ENCODE measurements around the gene ACAP2. TPM values are rescaled to one million over a fixed set of nuclear protein-coding genes. Genes with fewer than 3 reads are reported as not detected.
"Not testable (repeated sequence)": the region's sequence is repeated elsewhere in the genome, so short reads cannot be mapped to it uniquely, and the experiment has no call there.

ACAP2 gene
- polyA plus RNA-seq, 1 experiment = 50.2 TPM

DNA sequence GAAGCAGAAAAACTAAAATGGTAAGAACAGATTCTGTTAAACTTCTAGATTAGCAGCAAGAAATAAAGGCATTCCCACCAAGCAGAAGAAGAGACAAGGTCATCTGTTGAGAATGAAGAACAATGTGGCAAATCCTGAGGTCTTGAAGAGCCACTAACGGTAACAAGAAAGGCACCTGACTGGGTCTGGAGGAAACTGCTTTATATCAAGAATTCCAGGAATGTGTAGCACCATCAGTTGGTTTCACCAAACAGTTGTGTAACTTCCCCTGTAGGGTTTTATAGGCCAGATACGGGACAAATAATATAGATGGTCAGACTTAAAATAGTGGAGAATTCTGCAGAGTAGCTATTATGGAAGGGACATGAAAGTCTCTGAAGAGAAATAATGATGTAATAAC, 57.3 kb downstream of the ACAP2 start:
- Histone ChIP-seq H3K9me3 (ENCODE audit: control insufficient read depth, insufficient read depth, low read length) (no peaks in the 10 kb centered on the region), H3K4me3 (ENCODE audit: low read depth, low read length) (no peak overlapping the region), H3K27ac (ENCODE audit: low read depth, low read length) (no peak overlapping the region), H3K27me3 (ENCODE audit: control insufficient read depth, insufficient read depth, low read length) (no peaks in the 10 kb centered on the region)
- POLR2A ChIA-PET = no interaction called here
- CTCF ChIA-PET = interaction anchor here (0.8 kb wide), 1 partner anchor 10 kb away, joined by 4 read pairs; no protein-coding TSS in a partner anchor
- DNase-seq (ENCODE audit: low read depth, low spot score) = no peak
- TF ChIP-seq, protein P1, sequence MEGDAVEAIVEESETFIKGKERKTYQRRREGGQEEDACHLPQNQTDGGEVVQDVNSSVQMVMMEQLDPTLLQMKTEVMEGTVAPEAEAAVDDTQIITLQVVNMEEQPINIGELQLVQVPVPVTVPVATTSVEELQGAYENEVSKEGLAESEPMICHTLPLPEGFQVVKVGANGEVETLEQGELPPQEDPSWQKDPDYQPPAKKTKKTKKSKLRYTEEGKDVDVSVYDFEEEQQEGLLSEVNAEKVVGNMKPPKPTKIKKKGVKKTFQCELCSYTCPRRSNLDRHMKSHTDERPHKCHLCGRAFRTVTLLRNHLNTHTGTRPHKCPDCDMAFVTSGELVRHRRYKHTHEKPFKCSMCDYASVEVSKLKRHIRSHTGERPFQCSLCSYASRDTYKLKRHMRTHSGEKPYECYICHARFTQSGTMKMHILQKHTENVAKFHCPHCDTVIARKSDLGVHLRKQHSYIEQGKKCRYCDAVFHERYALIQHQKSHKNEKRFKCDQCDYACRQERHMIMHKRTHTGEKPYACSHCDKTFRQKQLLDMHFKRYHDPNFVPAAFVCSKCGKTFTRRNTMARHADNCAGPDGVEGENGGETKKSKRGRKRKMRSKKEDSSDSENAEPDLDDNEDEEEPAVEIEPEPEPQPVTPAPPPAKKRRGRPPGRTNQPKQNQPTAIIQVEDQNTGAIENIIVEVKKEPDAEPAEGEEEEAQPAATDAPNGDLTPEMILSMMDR (IDR thresholded peaks at IDR 0.05; ENCODE audit: low read depth, low read length) = no peak

DNA sequence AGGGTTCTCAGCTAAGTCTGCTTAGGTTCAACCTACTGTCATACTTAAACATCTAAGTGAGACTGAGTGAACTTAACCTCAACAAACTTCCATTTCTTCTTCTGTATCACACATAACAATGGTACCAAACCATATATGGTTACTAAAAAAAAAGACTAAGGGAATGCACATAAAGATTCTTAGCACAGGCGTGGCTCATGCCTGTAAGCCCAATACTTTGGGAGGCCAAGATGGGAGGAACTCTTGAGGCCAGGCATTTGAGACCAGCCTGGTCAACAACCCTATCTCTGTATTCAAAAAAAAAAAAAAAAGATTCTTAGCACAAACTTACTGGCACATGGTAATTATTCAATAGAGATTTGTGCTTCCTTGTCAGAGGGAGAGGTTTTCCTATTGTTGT, 57.9 kb downstream of the ACAP2 start:
- Histone ChIP-seq H3K27ac (ENCODE audit: low read depth, low read length) (no peak overlapping the region), H3K27me3 (ENCODE audit: control insufficient read depth, insufficient read depth, low read length) (no peaks in the 10 kb centered on the region), H3K4me3 (ENCODE audit: low read depth, low read length) (no peak overlapping the region), H3K9me3 (ENCODE audit: control insufficient read depth, insufficient read depth, low read length) (no peaks in the 10 kb centered on the region)
- TF ChIP-seq, protein P1 (IDR thresholded peaks at IDR 0.05; ENCODE audit: low read depth, low read length) = no peak
- no peak for DNase-seq (ENCODE audit: low read depth, low spot score)
- POLR2A ChIA-PET = no interaction called here
- CTCF ChIA-PET = no interaction called here

DNA sequence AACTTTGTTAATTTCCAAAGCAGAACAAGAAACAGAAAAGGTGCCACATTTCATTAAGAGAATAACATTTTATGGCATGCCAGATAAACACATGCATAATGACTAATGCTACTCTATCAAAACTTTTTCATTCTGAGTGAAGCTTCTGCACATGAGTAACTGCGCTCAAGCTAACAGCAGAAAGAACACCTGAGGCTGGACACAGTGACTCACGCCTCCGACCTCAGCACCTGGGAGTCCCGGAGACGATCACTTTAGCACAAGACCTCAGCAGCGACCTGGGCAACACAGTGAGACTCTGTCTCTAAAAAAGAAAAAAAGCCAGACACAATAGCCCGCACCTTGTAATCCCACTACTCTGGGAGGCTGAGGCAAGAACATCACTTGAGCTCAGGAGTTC, 70.6 kb downstream of the ACAP2 start:
- no peak overlapping the region for H3K27ac ChIP-seq (ENCODE audit: low read depth, low read length)
- H3K27me3 ChIP-seq (ENCODE audit: control insufficient read depth, insufficient read depth, low read length) = no peaks in the 10 kb centered on the region
- ChIA-PET POLR2A (interaction anchor here (0.6 kb wide), 1 partner anchor 161 kb away, joined by 4 read pairs; no protein-coding TSS in a partner anchor), CTCF (no interaction called here)
- H3K9me3 ChIP-seq (ENCODE audit: control insufficient read depth, insufficient read depth, low read length) = no peaks in the 10 kb centered on the region
- no peak for DNase-seq (ENCODE audit: low read depth, low spot score)
- TF ChIP-seq, protein P1 (IDR thresholded peaks at IDR 0.05; ENCODE audit: low read depth, low read length) = no peak
- H3K4me3 ChIP-seq (ENCODE audit: low read depth, low read length) = no peak overlapping the region

DNA sequence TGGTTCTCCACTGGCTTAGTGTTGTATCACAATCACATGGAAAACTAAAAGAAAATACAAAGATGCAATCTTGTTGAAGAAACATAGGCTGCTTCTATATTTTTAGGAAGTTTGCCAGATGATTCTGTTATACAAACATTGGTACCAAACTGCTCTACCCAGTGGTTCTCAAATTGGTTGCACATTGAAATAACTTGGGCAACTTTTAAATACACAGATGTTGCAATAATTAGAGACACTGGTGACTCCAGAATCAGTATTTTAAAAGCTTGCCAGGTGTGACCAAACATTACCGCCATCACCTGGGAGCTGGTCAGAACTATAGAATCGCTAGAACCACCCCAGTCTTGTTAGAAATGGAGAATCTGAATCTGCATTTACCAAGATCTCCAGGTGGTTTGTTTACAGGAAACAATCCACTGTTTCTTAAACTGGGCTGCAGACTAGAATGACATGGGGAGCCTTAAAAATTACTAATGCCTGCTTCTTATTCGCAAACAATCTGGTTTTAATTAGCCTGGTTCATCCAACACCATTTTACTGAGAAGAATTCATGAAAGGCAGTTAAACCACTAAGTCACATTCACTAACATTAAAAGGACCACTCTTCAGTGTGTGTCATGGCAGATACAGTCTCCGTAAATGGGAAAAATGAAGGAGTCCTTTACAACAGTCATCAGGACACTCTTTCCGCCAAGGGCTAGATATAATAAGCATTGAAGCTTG, 76.5 kb downstream of the ACAP2 start:
- no peak for DNase-seq (ENCODE audit: low read depth, low spot score)
- Histone ChIP-seq H3K4me3 (ENCODE audit: low read depth, low read length) (no peak overlapping the region), H3K9me3 (ENCODE audit: control insufficient read depth, insufficient read depth, low read length) (no peaks in the 10 kb centered on the region), H3K27me3 (ENCODE audit: control insufficient read depth, insufficient read depth, low read length) (no peaks in the 10 kb centered on the region), H3K27ac (ENCODE audit: low read depth, low read length) (no peak overlapping the region)
- POLR2A ChIA-PET = interaction anchor here (0.6 kb wide), 1 partner anchor 64 kb away, joined by 8 read pairs; no protein-coding TSS in a partner anchor
- TF ChIP-seq, protein P1 (IDR thresholded peaks at IDR 0.05; ENCODE audit: low read depth, low read length) = no peak
- CTCF ChIA-PET = interaction anchor here (1.1 kb wide), 1 partner anchor 18 kb away, joined by 3 read pairs; no protein-coding TSS in a partner anchor

DNA sequence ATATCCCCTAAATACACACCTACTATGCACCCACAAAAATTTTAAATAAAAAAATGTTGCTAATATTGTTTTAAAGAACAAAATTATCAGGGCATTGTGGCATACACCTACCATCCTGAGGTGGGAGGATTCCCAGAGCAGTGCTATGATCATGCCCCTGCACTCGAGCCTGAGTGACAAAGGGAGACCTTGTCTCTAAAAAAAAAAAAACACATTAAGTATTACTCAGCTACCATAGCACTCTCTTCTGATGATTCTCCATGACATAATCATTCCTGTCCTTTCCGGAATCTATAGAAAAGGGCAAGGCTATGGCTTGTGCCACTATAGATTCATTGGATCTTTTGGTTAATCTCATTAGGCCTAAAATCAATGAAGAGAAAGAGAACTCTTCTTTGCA, 77.4 kb downstream of the ACAP2 start:
- no peak overlapping the region for H3K27ac ChIP-seq (ENCODE audit: low read depth, low read length)
- H3K27me3 ChIP-seq (ENCODE audit: control insufficient read depth, insufficient read depth, low read length) = no peaks in the 10 kb centered on the region
- POLR2A ChIA-PET = no interaction called here
- TF ChIP-seq, protein P1 (IDR thresholded peaks at IDR 0.05; ENCODE audit: low read depth, low read length) = no peak
- H3K9me3 ChIP-seq (ENCODE audit: control insufficient read depth, insufficient read depth, low read length) = no peaks in the 10 kb centered on the region
- CTCF ChIA-PET = no interaction called here
- H3K4me3 ChIP-seq (ENCODE audit: low read depth, low read length) = no peak overlapping the region
- no peak for DNase-seq (ENCODE audit: low read depth, low spot score)

DNA sequence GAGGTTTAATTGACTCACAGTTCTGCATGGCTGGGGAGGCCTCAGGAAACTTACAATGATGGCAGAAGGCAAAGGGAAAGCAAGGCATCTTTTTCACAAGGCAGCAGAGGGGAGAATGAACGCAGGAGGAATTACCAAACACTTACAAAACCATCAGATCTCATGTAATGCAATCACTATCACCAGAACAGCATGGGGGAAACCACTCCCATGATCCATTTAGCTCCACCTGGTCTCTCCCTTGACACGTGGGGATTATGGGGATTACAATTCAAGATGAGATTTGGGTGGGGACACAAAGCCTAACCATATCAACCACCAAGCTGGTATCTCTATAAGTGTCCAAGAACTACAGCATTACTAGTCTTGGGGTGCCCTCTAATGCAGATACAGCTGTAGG, 85.0 kb downstream of the ACAP2 start:
- H3K4me3 ChIP-seq (ENCODE audit: low read depth, low read length); CTCF ChIA-PET; H3K27me3 ChIP-seq (ENCODE audit: control insufficient read depth, insufficient read depth, low read length); H3K27ac ChIP-seq (ENCODE audit: low read depth, low read length); DNase-seq (ENCODE audit: low read depth, low spot score); POLR2A ChIA-PET; H3K9me3 ChIP-seq (ENCODE audit: control insufficient read depth, insufficient read depth, low read length): not testable (repeated sequence)

All from AG04450 (cell line).